Activated CD8-positive, alpha-beta T cell treated with anti-CD3 and anti-CD28 coated beads for 36 hours (primary cell): ENCODE measurements around the gene ATP6V0B. TPM values are rescaled to one million over a fixed set of nuclear protein-coding genes. Genes with fewer than 3 reads are reported as not detected.

Source experiments
- ATAC-seq: fragments of 200-7000 bp; cut with Tn5 transposase; one replicate; pipeline ENCODE4 v1.10.0; 2021; ENCODE audit warnings: mild to moderate bottlenecking, moderate library complexity
- CTCF ChIA-PET: fragments of 350-600 bp; sonication (Branson Sonifier 250); formaldehyde crosslinking; loops from one replicate; lab custom pipeline; 2021; ENCODE audit warnings: antibody characterized with exemption; lab: Charles Lee
- POLR2A ChIA-PET: fragments of 350-600 bp; sonication (Branson Sonifier 250); formaldehyde crosslinking; loops from one replicate; lab custom pipeline; 2021; ENCODE audit warnings: antibody characterized with exemption; lab: Charles Lee
- DNase-seq: peaks from one replicate; pipeline ENCODE4 v3.0.0-alpha.2; 2020
- H3K27ac Mint-ChIP-seq: one replicate; pipeline ENCODE4 v1.8.0; 2021; ENCODE audit warnings: mild to moderate bottlenecking, mixed read lengths
- H3K27me3 Mint-ChIP-seq: one replicate; pipeline ENCODE4 v1.8.0; 2021; ENCODE audit warnings: mixed read lengths
- H3K36me3 Mint-ChIP-seq: one replicate; pipeline ENCODE4 v1.8.0; 2021; ENCODE audit warnings: low read depth, mixed read lengths
- H3K4me1 Mint-ChIP-seq: one replicate; pipeline ENCODE4 v1.8.0; 2021; ENCODE audit warnings: low read depth, mixed read lengths
- H3K4me3 Mint-ChIP-seq: one replicate; pipeline ENCODE4 v1.8.0; 2021; ENCODE audit warnings: mild to moderate bottlenecking, moderate library complexity, mixed read lengths
- H3K9me3 Mint-ChIP-seq: one replicate; pipeline ENCODE4 v1.8.0; 2021; ENCODE audit warnings: mixed read lengths
- intact Hi-C: fragments of 100-400 bp; cut with micrococcal nuclease; formaldehyde crosslinking; loops from one replicate; pipeline ENCODE4 v1.10.0; 2022
- total RNA-seq, 2 experiments: library from RNA; stranded (reverse); gene quantifications; one replicate each; pipeline ENCODE4 v1.2.3, GENCODE V29; 2021
- TF ChIP-seq, protein P1 (sequence below): fragments of 200-600 bp; IDR thresholded peaks from one replicate; pipeline ENCODE4 v1.8.0; 2022; ENCODE audit warnings: antibody characterized with exemption, mild to moderate bottlenecking

Gene ATP6V0B
- total RNA-seq, 2 experiments from 2014 or later = 67.6 to 75.5 TPM

DNA sequence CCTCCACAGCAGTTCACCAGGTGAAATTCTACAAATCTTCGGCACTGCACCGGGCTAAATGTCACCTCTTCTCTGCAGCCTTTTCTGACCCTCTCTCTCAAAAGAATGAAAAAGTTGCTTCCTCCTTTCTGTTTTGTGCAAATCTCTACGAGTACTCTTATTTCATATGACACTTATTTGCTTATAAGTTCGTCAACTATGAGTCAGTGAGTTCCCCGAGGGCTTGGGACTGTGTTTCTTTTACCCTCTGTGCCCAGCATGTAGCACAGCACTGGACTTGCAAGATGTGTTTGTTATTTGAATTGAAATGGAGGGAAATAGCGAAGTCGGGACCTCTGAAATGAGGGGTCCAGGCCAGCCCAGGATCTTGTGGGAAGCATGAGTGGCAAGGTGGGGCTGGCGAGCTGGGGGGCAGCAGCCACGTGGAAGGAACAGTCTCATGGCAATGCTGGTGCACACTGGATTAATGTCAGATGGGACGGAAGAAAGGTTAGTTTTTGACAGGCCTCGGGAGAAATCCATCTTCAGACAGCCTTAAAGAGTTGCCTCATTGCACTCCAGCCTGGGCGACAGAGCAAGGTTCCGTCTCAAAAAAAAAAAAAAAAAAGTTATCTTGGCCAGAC lies 50.3 kb downstream of the ATP6V0B start:
- ATAC-seq (no peak), DNase-seq (no peak)
- peaks cover 11% of the 10 kb centered on the region for H3K36me3 Mint-ChIP-seq
- ChIA-PET CTCF (interaction anchor here (1.5 kb wide), 1 partner anchor 19 kb away, joined by 3 read pairs; no protein-coding TSS in a partner anchor), POLR2A (interaction anchor here (0.6 kb wide), 1 partner anchor 81 kb away, joined by 3 read pairs; no protein-coding TSS in a partner anchor)
- TF ChIP-seq, protein P1, sequence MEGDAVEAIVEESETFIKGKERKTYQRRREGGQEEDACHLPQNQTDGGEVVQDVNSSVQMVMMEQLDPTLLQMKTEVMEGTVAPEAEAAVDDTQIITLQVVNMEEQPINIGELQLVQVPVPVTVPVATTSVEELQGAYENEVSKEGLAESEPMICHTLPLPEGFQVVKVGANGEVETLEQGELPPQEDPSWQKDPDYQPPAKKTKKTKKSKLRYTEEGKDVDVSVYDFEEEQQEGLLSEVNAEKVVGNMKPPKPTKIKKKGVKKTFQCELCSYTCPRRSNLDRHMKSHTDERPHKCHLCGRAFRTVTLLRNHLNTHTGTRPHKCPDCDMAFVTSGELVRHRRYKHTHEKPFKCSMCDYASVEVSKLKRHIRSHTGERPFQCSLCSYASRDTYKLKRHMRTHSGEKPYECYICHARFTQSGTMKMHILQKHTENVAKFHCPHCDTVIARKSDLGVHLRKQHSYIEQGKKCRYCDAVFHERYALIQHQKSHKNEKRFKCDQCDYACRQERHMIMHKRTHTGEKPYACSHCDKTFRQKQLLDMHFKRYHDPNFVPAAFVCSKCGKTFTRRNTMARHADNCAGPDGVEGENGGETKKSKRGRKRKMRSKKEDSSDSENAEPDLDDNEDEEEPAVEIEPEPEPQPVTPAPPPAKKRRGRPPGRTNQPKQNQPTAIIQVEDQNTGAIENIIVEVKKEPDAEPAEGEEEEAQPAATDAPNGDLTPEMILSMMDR = no peak
- no peaks in the 10 kb centered on the region for H3K27me3 Mint-ChIP-seq
- no peaks in the 10 kb centered on the region for H3K9me3 Mint-ChIP-seq
- H3K4me3 Mint-ChIP-seq = no peak overlapping the region
- intact Hi-C loops = no loop called here
- peaks cover 18% of the 10 kb centered on the region for H3K4me1 Mint-ChIP-seq
- no peak overlapping the region for H3K27ac Mint-ChIP-seq

DNA sequence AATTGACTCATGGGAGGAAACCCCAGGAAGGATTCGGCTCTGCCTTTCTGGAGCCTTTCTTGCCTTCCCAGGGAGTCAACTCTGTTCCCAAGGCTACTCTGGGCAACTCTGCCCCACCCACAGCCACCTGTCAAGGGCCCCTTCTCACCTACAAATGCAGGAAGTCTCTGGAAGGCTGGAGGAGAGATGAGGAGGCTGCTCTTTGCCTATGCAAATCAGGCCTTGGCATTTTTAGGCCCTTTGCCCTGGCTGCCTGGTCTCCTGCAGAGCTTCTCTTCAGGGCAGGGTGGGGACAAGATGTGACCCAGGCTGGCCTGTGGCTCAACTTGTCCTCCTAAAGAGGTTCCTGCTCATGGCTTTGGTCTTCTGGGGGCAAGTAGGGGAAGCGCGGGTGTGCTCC lies 51.1 kb downstream of the ATP6V0B start:
- Mint-ChIP-seq H3K36me3 (peaks cover 11% of the 10 kb centered on the region), H3K4me3 (no peak overlapping the region), H3K27ac (no peak overlapping the region), H3K9me3 (no peaks in the 10 kb centered on the region), H3K27me3 (no peaks in the 10 kb centered on the region), H3K4me1 (peaks cover 18% of the 10 kb centered on the region)
- CTCF ChIA-PET = interaction anchor here (1.5 kb wide), 1 partner anchor 20 kb away, joined by 3 read pairs; no protein-coding TSS in a partner anchor
- POLR2A ChIA-PET = interaction anchor here (0.6 kb wide), 1 partner anchor 81 kb away, joined by 3 read pairs; no protein-coding TSS in a partner anchor
- intact Hi-C loops = no loop called here
- no peak for DNase-seq
- TF ChIP-seq, protein P1 = no peak
- ATAC-seq = no peak

DNA sequence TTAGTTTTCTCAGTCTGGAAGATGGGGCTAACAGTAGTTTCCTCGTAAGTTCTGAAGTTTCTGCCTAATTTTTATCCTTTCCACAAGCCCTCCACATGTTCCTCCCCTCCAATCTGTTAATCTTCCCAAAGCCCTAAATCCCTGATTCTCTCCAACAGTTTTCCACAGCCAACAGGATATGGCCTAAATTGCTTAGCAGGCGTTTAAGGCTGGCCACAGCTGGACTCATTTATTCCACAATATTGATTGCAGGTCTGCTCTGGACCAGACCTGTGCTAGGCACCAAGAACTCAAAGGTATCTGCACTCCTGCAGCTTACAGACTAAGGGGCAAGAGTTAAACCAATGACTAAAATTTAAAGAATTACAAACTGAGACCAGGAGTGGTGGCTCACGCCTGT lies 52.6 kb downstream of the ATP6V0B start:
- Mint-ChIP-seq H3K4me1 (peaks cover 21% of the 10 kb centered on the region), H3K9me3 (no peaks in the 10 kb centered on the region), H3K27me3 (no peaks in the 10 kb centered on the region), H3K4me3 (no peak overlapping the region), H3K27ac (no peak overlapping the region), H3K36me3 (peaks cover 8% of the 10 kb centered on the region)
- no peak for ATAC-seq
- ChIA-PET CTCF (interaction anchor here (0.9 to 1.3 kb wide), 3 partner anchors 10 to 22 kb away, joined by 3 to 5 read pairs (median 4); no protein-coding TSS in a partner anchor), POLR2A (interaction anchor here (0.7 to 0.9 kb wide), 2 partner anchors 13 to 57 kb away, joined by 3 read pairs; no protein-coding TSS in a partner anchor)
- TF ChIP-seq, protein P1 = no peak
- no peak for DNase-seq
- intact Hi-C loops = no loop called here

Other genes starting within 250 kb of the ATP6V0B start
- gene ARTN, start 41.2 kb upstream of the ATP6V0B start, total RNA-seq = under 1 TPM; 0.36 to 0.68 TPM
- gene IPO13, start 28.0 kb upstream of the ATP6V0B start, total RNA-seq = 10 to 100 TPM; 16.2 to 16.5 TPM
- gene DPH2, start 5.0 kb upstream of the ATP6V0B start, total RNA-seq = 10 to 100 TPM; 29.6 to 34.1 TPM
- 10 to 100 TPM; 35.4 to 35.5 TPM for gene B4GALT2, start 4.2 kb downstream of the ATP6V0B start, total RNA-seq
- 1 to 10 TPM; 1.4 to 1.8 TPM for gene CCDC24, start 16.6 kb downstream of the ATP6V0B start, total RNA-seq
- 1 to 10 TPM; 6.5 to 7.4 TPM for gene SLC6A9, start 56.5 kb downstream of the ATP6V0B start, total RNA-seq
- not detected for gene KLF17, start 143.9 kb downstream of the ATP6V0B start, total RNA-seq
- not detected for gene KLF18, start 166.7 kb downstream of the ATP6V0B start, total RNA-seq
- 10 to 100 TPM; 26.5 to 29.6 TPM for gene DMAP1, start 238.5 kb downstream of the ATP6V0B start, total RNA-seq